ENCODE measurements around the gene BRICD5.

- TF ChIP-seq CTCF (conservative IDR thresholded peaks at IDR 0.05; ENCODE audit: low read depth, low read length) (no peak), EZH2phosphoT487 (IDR thresholded peaks at IDR 0.05; ENCODE audit: borderline replicate concordance, low read length) (no peak)
Measured at GRCh38 chr16:2173916-2174315, 36.7 kb downstream of the BRICD5 start.
